ENCODE results near the gene ZFYVE28. TPM values are rescaled to one million over a fixed set of nuclear protein-coding genes. Genes with fewer than 3 reads are reported as not detected.
A peak's percentile ranks its signal among the peaks of the same experiment; 100 is the strongest.

Gene ZFYVE28
- total and polyA plus RNA-seq, 5 experiments from 2014 or later, result 5.0 to 12.3 (median 8.5) TPM

DNA sequence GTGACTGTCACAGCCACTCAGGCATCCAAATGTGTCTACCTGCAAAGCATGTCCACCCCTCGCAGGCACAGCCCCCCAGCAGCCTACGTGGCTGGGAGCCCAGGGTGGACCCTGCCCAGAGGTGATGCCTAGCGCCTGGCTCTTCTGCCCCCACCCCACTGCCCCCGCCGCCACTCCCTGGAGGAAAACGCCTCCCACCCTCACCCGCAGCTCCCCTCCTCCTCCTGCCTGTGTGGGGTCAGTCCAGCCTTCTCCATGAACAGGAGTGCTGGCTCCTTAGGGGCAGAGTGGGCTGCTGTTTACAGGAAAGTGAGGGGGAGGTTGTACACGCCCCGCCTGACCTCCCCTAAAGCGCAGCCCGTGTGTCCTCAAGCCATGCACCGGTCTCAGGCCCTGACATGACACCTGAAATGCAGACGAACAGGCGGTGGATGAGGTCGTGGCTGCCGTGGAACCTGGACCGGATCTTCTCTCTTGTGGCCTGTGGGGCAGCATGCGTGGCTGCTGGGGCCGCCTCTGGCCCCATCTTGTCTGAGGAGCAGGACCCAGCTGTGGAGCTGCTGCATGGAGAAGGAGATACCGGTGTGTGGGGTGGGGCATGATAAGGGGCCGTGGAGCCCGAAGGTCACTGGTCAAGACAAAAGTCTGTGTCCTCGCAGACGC lies 144.7 kb downstream of the ZFYVE28 start:
- Mint-ChIP-seq H3K4me3 (no peak overlapping the region), H3K27me3 (no peaks in the 10 kb centered on the region), H3K36me3 (no peaks in the 10 kb centered on the region), H3K9me3 (no peaks in the 10 kb centered on the region), H3K27ac (peak overlapping the region in 1 of 10 donors; percentile 32), H3K4me1 (peaks cover 0 to 4% (median 0%) of the 10 kb centered on the region in 4 donors)
- POLR2A ChIA-PET, result interaction anchor here (0.7 kb wide), 1 partner anchor 139 kb away, joined by 3 read pairs; no protein-coding TSS in a partner anchor
- ATAC-seq (no peak), DNase-seq (no peak)

DNA sequence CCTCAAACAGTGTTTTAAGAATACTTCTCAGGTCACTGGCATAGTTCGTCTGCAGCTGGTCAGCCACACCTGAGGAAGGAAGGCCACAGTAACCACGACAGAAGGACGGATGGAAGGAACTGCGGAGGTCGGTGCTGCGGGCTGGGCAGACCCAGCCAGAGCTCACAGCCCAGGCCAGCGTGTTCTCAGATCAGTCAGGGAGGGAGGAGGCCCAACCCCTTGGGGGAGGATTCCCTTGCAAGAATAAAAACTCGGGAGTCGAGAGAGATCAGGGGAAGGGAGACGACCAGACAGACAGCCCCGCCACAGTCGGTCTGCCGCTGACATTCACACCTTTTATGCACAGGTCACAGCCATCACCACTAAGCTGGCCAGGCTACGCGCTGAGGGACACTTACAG lies 145.2 kb downstream of the ZFYVE28 start:
- Mint-ChIP-seq H3K27me3 (no peaks in the 10 kb centered on the region), H3K4me1 (peaks cover 0 to 4% (median 0%) of the 10 kb centered on the region in 4 donors), H3K27ac (peak overlapping the region in 1 of 10 donors; percentile 66), H3K4me3 (no peak overlapping the region), H3K36me3 (no peaks in the 10 kb centered on the region), H3K9me3 (no peaks in the 10 kb centered on the region)
- POLR2A ChIA-PET, result no interaction called here
- ATAC-seq (no peak), DNase-seq (no peak)

DNA sequence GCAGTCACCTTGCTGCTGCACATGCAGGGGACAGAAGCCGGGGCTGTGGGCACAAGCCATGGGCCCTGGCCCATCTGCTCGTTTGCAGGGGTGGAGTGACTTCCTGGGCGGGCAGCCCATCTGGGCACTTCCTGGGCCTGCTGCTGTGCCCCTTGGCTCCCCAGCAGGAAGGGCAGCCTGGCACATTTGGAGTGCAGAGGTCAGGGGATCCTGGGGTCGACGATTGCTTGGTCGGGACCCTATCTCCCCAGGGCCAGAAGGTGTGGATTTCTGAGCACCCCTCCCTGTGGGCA lies 145.7 kb downstream of the ZFYVE28 start:
- no peak for ATAC-seq
- H3K4me3 Mint-ChIP-seq, result no peak overlapping the region
- DNase-seq, result no peak
- H3K27ac Mint-ChIP-seq, result no peak overlapping the region
- no peaks in the 10 kb centered on the region for H3K9me3 Mint-ChIP-seq
- POLR2A ChIA-PET, result no interaction called here
- no peaks in the 10 kb centered on the region for H3K36me3 Mint-ChIP-seq
- H3K27me3 Mint-ChIP-seq, result no peaks in the 10 kb centered on the region
- peaks cover 0 to 4% (median 0%) of the 10 kb centered on the region in 4 donors for H3K4me1 Mint-ChIP-seq

DNA sequence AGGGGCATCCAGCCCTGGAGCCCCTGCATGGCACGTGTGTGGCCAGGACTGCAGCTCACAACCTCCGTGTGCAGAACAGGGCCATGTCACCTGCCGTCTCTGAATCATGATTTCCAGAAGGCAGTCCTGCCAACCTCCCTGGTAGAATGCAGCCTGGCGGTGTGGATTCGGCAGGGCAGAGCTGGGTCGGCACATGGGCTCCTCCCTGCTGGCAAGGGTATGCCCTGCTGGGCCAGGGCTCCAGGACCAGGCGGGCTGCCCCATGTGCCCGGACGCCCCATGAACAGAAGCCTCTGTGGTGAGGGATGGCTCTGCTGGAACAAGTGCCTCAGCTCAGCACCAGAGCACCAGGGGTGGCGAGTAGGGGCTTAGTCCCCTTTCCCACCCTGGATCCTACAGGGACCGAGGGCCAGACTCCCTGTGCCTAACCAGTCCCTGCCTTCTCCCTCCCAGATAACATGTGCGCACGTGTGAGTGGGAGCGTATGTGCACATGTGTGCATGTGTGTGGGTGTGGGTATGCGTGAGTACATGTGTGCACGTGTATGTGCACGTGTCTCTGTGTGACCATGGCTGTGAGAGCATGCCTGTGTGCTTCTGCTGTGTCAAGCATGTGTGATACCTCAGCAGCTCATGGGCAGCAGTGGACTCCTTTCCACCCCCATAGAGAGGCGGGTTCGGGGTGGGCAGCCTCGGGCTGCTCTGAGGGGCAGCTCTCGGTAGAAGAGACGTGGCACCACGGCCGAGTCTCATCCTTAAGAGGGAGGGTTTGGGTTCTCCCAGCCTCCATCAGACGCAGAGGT lies 146.2 kb downstream of the ZFYVE28 start:
- H3K27ac Mint-ChIP-seq, result peak overlapping the region in 1 of 10 donors; percentile 62
- DNase-seq (no peak), ATAC-seq (no peak)
- POLR2A ChIA-PET, result interaction anchor here (1.2 kb wide), 1 partner anchor 10 kb away, joined by 3 read pairs; no protein-coding TSS in a partner anchor
- no peak overlapping the region for H3K4me3 Mint-ChIP-seq
- no peaks in the 10 kb centered on the region for H3K36me3 Mint-ChIP-seq
- no peaks in the 10 kb centered on the region for H3K27me3 Mint-ChIP-seq
- H3K4me1 Mint-ChIP-seq, result peaks cover 0 to 4% (median 0%) of the 10 kb centered on the region in 4 donors
- H3K9me3 Mint-ChIP-seq, result no peaks in the 10 kb centered on the region

DNA sequence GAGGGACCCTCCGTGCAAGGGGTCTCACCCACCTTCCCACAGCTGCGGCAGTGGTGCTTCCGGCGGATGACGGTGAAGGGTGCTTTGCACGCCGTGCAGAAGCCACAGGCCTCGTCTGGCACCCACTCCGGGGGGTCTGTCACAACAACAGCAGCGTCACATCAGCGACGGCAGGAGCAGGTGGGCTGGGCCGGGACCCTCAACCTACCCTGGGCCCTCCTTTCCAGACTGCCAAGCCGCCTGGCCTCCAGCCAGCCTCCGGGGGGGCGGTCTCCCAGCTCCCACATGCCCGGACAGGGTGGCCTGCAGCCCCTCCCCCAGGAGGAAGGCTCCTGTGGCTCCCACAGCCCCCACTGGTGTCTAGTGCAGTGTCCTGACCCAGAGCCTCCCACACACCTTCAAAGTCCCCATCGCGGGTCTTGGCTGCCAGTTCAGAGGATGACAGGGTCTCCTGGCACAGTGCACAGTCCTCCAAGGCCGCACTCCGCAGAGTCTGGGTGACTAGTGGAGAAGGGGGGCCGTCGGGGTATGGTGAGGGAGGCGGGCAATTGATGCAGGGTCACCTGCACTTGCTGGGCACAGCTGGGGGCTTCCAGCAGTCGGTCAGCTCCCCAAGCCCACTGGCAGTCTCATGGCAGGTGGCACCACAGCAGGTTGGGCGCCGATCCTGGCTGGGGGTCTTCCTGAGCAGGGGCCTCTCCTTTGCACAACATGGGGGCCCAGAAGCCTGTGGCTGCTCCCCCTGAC lies 147.0 kb downstream of the ZFYVE28 start:
- no peaks in the 10 kb centered on the region for H3K27me3 Mint-ChIP-seq
- no peak overlapping the region for H3K27ac Mint-ChIP-seq
- POLR2A ChIA-PET, result interaction anchor here (1.2 kb wide), 1 partner anchor 9 kb away, joined by 3 read pairs; no protein-coding TSS in a partner anchor
- peaks cover 0 to 4% (median 0%) of the 10 kb centered on the region in 4 donors for H3K4me1 Mint-ChIP-seq
- ATAC-seq, result no peak
- H3K36me3 Mint-ChIP-seq, result no peaks in the 10 kb centered on the region
- no peak for DNase-seq
- no peaks in the 10 kb centered on the region for H3K9me3 Mint-ChIP-seq
- H3K4me3 Mint-ChIP-seq, result no peak overlapping the region

DNA sequence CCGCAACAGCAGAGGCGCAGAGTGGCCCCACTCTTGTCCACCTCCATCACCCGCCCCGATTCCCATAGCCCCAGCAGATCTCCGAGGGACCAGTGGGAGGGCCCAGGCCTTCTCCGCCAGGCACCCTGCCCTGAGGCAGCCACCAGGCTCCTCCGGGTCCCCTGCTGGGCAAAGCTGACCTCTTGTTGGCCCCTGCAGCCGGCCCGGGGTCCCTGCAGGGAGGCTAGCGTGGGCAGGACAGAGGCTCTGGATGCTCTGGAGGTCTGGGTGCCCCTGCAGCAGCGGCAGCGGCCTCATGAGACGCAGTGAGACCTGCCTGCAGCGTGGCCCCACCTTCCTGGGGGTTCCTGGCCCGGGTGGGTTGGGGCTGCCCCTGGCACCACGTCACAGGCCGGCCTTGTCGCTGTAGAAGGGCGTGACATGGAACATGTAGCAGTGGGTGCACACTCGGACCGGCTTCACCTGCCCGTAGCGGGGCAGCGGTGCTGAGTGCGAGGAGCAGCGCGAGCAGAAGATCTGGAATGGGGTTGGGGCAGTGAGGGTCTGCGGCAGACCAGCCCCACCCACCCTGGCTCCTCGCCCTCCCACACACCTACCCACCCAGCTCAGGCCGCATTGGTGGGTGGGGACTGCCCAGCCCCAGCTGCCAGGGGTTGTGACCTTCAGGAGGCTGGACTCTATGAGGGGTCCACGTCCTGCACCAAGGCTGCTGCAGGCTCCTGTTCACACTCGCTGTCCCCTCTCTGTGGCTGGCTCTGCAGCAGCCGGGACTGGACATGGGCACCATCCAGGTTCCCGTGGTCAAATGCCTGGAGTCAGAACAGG lies 147.9 kb downstream of the ZFYVE28 start:
- H3K4me1 Mint-ChIP-seq, result peaks cover 0 to 4% (median 0%) of the 10 kb centered on the region in 4 donors
- no peak overlapping the region for H3K4me3 Mint-ChIP-seq
- no peaks in the 10 kb centered on the region for H3K9me3 Mint-ChIP-seq
- H3K36me3 Mint-ChIP-seq, result no peaks in the 10 kb centered on the region
- no peaks in the 10 kb centered on the region for H3K27me3 Mint-ChIP-seq
- POLR2A ChIA-PET, result interaction anchor here (0.6 to 1.2 kb wide), 2 partner anchors 8 to 271 kb away, joined by 3 read pairs; no protein-coding TSS in a partner anchor
- ATAC-seq (no peak), DNase-seq (no peak)
- H3K27ac Mint-ChIP-seq, result no peak overlapping the region

DNA sequence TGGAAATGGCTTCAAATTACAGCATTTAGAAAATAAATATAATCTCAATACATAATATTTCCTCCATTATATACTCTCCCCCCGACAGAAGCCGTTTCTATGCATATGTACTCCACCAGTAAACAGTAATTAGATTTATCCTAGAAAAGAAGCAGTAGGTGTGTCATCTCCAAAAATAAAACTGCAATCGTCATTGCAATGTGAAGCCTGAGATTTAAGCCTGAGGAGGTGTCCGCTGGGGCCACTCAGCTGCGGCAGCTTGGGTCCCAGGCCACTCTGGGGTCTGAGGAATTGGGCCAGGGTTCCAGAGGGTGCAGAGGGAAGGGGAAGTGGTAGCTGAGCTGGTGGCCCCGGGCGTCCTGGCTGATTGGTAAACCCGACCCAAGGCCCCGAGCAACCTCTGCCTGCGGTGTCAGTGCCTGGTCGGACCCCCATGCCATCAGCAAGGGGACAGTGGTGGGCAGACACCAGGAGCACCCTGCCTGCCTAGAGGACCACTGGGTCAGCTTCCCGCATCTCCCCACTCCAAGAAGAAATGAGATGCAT lies 148.8 kb downstream of the ZFYVE28 start:
- Mint-ChIP-seq H3K36me3 (no peaks in the 10 kb centered on the region), H3K4me1 (peaks cover 0 to 4% (median 0%) of the 10 kb centered on the region in 4 donors), H3K27me3 (no peaks in the 10 kb centered on the region), H3K4me3 (no peak overlapping the region), H3K9me3 (no peaks in the 10 kb centered on the region), H3K27ac (no peak overlapping the region)
- no peak for DNase-seq
- POLR2A ChIA-PET, result no interaction called here
- no peak for ATAC-seq

DNA sequence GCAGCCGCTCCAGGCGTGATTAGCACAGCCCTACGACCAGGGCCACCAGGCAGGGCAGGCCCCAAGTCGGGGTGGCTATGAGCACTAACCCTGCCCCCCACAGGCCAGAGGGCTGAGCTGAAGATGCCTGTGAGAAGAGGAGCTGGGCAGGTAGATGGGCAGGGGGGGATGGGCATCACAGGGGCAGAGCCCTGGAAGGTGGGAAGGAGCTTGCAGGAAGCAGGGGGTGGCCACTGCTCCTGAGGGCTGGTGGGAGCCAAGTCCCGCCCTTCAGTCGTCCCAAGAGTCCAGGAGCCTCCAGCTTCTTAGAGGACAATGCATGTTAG lies 149.3 kb downstream of the ZFYVE28 start:
- Mint-ChIP-seq H3K4me1 (peaks cover 0 to 4% (median 0%) of the 10 kb centered on the region in 4 donors), H3K27me3 (no peaks in the 10 kb centered on the region), H3K27ac (no peak overlapping the region), H3K9me3 (no peaks in the 10 kb centered on the region), H3K4me3 (no peak overlapping the region), H3K36me3 (no peaks in the 10 kb centered on the region)
- ATAC-seq (no peak), DNase-seq (no peak)
- POLR2A ChIA-PET, result no interaction called here

DNA sequence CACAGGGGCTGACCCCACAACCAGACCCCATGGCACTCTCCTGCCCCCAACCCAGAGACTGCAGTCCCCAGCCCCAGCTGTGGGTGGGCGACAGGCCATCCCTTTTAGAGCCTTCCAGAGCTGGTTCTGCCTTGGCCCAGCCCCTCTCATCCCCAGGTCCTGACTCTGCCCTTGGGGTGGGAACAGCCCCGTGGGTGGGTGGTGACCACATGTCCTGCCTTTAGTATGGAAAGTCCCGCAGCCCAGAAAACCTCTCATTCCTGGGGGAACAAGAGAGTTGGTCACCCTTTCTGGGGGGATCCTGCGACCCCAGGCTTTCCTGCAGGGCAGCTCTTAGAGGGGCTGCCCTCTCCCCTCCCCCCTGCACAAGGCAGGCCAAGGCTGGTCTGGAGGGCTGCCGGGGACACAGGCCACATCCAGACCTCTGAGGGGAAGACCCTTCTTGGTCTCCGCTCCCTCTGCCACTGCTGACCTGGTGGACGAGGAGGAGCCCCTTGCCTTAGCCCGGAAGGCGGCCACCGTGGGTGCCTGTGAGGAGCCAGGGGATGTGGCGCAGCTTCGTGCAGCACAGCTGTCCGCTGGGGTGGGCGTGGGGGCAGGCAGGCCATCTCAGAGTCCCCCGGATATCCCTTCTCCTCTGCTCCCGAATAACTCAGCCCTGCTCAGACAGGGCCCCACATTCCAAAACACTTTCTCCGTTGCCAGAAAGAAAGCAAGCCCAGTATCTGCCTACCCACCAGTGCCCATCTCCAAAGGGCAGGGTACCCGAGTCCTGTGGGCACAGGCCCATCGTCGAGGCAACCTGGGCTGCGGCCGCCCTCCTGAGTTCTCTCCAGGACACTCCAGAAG lies 149.9 kb downstream of the ZFYVE28 start:
- Mint-ChIP-seq H3K27ac (peak overlapping the region in 2 of 10 donors; percentile 24 to 59), H3K27me3 (no peaks in the 10 kb centered on the region), H3K4me1 (peaks cover 0 to 4% (median under 1%) of the 10 kb centered on the region in 4 donors), H3K9me3 (no peaks in the 10 kb centered on the region), H3K4me3 (no peak overlapping the region), H3K36me3 (no peaks in the 10 kb centered on the region)
- DNase-seq (no peak), ATAC-seq (no peak)
- POLR2A ChIA-PET, result no interaction called here

DNA sequence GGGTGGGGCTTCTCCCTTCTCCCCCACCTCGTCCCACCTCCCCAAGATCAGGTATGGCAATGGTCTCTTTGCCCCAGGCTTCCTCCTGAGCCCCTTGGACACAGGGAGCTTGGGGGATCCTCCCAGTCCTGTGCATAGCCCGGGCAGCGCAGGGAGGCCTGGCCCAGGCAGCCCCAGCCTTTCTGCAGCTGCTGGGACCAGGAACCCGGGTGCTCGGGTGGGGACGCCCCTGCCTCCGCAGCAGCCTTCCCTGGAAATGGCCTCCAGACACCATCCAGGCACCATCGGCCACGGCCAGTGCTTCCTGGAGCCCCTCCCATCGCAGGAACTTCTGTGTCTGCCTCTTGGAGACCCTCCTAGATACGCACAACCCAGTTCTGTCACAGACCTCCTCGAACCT lies 150.6 kb downstream of the ZFYVE28 start:
- POLR2A ChIA-PET, result no interaction called here
- no peaks in the 10 kb centered on the region for H3K36me3 Mint-ChIP-seq
- DNase-seq, result no peak
- no peak overlapping the region for H3K27ac Mint-ChIP-seq
- no peak overlapping the region for H3K4me3 Mint-ChIP-seq
- H3K9me3 Mint-ChIP-seq, result no peaks in the 10 kb centered on the region
- H3K27me3 Mint-ChIP-seq, result no peaks in the 10 kb centered on the region
- no peak for ATAC-seq
- peaks cover 0 to 6% (median 3%) of the 10 kb centered on the region in 4 donors for H3K4me1 Mint-ChIP-seq

DNA sequence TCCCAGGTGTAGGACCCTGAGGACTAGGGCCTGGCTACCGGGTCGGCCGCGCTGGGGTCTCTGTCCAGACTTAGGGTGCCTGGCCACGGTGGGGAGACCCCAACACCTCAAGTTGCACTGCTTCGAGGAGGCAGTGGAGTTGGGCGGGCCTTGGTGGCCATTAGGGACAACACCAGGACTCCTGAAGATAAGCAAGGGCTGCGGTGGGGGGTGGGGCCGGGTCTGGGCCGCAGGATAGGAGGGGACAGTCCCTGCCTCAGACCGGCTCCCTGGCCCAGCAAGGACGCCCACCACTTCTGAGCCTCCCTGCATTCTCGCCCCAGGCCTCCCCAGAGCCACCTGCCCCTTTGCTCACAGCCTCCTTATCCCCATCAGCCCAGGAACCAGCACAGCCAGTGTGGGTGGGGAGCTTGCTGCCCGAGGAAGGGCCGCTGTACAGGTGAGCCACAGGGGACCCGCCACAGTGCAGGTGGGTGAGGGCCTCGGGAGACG lies 151.1 kb downstream of the ZFYVE28 start:
- no peaks in the 10 kb centered on the region for H3K36me3 Mint-ChIP-seq
- no peak for DNase-seq
- no peak overlapping the region for H3K27ac Mint-ChIP-seq
- H3K27me3 Mint-ChIP-seq, result no peaks in the 10 kb centered on the region
- peaks cover 0 to 6% (median 3%) of the 10 kb centered on the region in 4 donors for H3K4me1 Mint-ChIP-seq
- no peaks in the 10 kb centered on the region for H3K9me3 Mint-ChIP-seq
- H3K4me3 Mint-ChIP-seq, result no peak overlapping the region
- ATAC-seq, result no peak
- POLR2A ChIA-PET, result interaction anchor here (0.5 kb wide), 1 partner anchor 930 kb away, joined by 8 read pairs; no protein-coding TSS in a partner anchor

All from naive thymus-derived CD8-positive, alpha-beta T cell (primary cell).